GM21825 (cell line): ENCODE data around the gene DDX1.

Experiments used
- ATAC-seq: cut with Tn5 transposase; IDR thresholded peaks from one replicate; pipeline ENCODE4 v1.9.1; 2021; ENCODE audit warnings: mild to moderate bottlenecking, moderate library complexity; ENCODE audit not compliant: unreplicated experiment

Gene DDX1

DNA sequence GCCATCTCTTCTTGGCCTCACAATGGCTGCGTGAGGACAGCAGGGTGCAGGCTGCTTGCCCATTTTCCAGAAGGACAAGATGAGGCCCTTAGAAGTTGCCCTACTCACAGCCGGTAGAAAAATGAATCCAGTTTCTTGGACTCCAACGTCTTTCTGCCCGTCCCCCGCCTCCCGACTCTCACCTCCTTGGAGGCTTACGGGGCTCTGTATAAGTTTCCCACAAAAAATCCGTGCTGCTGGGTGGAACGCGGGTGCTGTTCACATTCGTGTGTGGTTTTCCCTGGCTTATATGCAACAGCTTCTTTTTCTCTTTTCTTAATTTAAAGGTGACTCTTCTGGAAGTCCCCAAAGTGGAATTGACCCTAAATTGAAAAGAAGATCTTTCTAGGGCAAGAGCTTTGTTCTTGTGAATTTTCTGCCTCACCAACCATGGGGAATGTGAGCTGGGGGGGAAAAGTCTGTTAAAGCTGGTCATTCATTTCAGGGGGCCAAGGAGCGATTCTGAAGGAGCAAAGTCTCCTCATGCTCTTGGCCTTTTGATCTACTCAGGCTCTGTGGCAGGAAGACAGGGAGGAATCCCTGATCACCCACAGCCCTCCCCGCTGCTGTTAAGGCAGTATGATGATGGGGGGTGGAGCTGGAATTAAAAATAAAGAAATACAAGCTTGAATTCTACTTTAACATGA lies 51.3 kb downstream of the DDX1 start:
- ATAC-seq, result no peak

DNA sequence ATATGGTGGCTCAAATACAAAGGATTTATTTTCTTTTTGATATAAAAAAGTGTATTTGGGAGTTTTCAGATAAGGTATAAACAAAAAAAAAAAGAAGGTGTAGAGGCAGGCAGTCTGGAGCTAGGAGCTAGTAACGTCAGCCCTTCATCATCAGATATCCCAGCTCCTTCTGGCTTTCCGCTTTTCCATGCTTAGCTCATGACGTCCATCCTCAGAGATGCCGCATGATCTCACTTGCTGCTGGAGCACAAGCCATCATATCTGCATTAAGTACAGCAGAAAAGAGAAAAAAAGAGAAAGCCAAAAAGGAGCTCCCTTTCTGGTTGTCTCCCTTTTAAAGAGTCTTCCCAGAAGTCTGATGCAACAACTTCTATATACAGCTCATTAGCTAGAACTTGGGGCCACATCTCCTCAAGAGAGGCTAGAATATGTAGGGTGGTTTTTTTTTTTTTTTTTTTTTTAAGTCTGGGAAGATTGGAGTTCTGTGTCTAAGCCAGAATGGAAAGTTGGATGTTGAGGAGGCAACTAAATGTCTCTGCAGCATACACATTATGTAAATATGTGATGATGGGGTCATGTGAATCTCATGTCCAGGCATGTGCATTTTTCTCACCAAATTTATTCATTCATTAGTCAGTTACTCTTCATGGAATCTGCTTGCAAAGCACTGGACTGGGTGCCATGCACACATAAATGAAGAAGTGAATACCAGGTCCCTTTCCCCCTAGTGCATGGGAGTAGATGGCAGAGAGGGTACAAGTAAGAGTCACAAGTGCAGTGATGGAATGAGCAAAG lies 52.3 kb downstream of the DDX1 start:
- ATAC-seq, result no peak

- no peak for ATAC-seq
Observed at GRCh38 chr2:15645300-15645699, 53.6 kb downstream of the DDX1 start.

GRCh38 chr2:15645720-15646385 lies 54.2 kb downstream of the DDX1 start:
- ATAC-seq, result no peak

DNA sequence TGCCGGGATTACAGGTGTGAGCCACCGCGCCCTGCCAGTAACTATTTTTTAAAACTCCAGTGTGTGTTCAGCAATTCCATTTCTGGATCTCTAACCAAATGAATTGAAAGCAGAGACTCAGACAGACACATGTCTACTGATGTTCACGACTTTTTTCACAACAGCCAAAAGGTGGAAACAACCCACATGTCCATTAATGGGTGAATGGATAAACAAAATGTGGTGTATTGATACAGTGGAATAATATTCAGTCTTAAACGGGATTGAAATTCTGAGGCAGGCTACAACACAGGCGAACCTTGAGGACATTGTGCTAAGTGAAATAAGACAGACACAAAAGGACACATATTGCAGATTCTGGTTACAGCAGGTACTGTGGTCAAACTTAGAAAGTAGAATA lies 55.0 kb downstream of the DDX1 start:
- no peak for ATAC-seq

- ATAC-seq, result no peak
Observed at GRCh38 chr2:15647622-15648590, 56.2 kb downstream of the DDX1 start.

- ATAC-seq, result no peak
Observed at GRCh38 chr2:15648593-15649525, 57.2 kb downstream of the DDX1 start.

- ATAC-seq, result no peak
Observed at GRCh38 chr2:15649561-15650255, 58.0 kb downstream of the DDX1 start.

- ATAC-seq, result no peak
Observed at GRCh38 chr2:15650616-15651366, 59.1 kb downstream of the DDX1 start.

DNA sequence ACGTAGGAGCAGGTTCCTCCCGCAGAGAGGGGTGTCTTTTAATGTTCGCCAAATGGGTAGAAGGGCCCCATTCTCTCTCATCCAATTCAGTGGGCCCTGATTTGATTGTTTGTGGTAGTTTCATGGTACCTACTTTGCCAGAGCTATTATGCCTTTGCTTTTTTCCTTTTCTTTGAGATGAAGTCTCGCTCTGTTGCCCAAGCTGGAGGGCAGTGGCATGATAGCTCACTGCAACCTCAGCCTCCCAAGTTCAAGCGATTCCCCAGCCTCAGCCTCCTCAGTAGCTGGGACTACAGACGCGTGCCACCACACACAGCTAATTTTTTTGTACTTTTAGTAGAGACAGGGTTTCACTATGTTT lies 59.7 kb downstream of the DDX1 start:
- ATAC-seq, result no peak

GRCh38 chr2:15652252-15652651 lies 60.6 kb downstream of the DDX1 start:
- no peak for ATAC-seq

DNA sequence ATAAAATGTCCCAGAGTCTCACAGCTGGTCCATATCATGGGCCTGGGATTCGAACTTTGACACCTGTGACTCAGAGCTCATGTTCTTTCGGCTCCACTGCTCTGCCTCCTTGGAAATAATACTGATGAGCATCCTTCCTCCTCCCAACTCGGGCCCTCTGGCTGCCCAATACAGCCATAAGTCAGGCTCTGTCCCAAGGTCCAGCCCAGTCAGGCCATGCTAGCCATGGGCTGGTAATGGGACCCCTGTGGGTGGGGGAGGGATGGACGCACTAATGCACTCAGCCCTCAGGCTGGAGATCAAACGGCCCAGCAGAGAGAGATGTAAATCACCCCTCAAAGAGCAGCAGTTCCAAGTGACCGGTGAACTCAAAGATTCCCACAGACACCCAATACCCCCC lies 61.1 kb downstream of the DDX1 start:
- ATAC-seq, result no peak

DNA sequence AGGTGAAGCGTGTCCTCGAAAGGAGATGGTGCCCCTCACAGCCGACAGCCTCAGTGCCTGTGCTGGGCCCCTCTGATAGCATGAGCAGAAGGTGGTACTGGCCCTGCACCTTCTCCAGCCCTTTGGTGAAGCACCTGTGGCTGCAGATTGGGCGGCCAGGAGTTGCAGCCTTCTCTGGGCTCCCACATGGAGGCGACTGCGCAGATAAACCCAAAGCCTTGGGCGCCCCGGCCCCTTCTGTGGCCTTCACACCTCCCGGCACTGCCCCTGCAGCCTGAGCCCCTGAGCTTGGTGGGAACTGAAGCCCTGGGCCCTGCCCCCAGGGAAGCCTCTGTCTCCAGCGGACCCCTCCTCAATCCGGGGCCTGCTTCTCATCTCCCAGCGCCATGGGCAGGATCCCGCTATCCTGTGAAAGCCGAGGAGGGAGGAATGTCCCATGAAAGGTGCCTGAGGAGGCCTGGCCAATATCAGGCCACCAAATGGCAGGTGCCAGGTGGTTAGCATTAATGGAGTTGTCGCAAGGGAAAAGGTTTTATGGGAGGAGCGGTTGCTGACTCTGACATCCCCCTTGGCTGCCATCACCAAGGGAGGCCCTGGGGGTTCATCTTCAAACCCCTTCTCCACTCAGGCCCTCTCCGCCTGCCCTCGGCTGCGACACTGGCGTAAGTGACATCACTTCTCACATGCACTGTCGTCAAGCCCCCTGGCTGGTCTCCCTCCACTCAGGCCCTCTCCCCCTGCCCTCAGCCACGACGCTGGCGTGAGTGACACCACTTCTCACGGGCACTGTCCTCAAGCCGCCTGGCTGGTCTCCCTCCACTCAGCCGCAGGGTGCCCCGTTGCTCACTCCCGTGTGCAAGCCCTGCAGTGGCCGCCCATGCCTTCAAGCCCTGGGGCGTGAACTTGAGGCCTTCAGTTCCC lies 62.4 kb downstream of the DDX1 start:
- no peak for ATAC-seq

DNA sequence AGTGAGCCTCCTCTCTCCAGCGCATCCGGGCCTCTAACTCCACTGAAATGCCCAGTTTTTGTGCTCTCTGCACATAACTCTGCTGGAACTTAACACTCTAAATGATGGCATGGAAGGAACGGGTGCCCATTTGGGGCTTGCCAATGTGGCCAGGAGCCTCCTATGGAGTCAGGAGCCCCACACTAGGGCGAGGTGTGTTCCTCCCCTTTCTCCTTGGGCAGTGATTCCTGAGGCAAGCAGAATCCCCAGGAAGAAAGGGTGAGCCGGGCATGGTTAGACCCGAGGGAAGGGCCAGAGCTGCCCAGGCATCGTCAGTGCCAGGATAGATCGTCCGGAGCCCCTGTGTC lies 63.0 kb downstream of the DDX1 start:
- ATAC-seq, result no peak

- no peak for ATAC-seq
Observed at GRCh38 chr2:15655123-15655887, 63.6 kb downstream of the DDX1 start.

GRCh38 chr2:15656090-15656489 lies 64.4 kb downstream of the DDX1 start:
- ATAC-seq, result no peak

- no peak for ATAC-seq
Observed at GRCh38 chr2:15657759-15658158, 66.1 kb downstream of the DDX1 start.
